Fibroblast of lung (primary cell): Measurements from ENCODE around the gene TRIM38. TPM values are rescaled to one million over a fixed set of nuclear protein-coding genes. Genes with fewer than 3 reads are reported as not detected.
A peak's percentile ranks its signal among the peaks of the same experiment; 100 is the strongest.

ENCODE experiments used
- DNase-seq, 2 donors: peaks; one replicate each; pipeline versions ENCODE4 v3.0.0 to v3.0.0-alpha.2; 2010; ENCODE audit warnings: low read depth in 2 of 2
- H2AFZ ChIP-seq: 2 replicates; pipeline ENCODE4 v1.5.1; 2012; ENCODE audit warnings: low read length, control low read depth, inconsistent platforms
- H3K27ac ChIP-seq: 2 replicates; pipeline ENCODE4 v1.5.1; 2011; ENCODE audit warnings: low read length, control low read depth; ENCODE audit not compliant: insufficient read depth
- H3K27me3 ChIP-seq: 2 replicates; pipeline ENCODE4 v1.5.1; 2011; ENCODE audit warnings: mild to moderate bottlenecking, low read length; ENCODE audit not compliant: control insufficient read depth, insufficient read depth
- H3K36me3 ChIP-seq: 2 replicates; pipeline ENCODE4 v1.5.1; 2011; ENCODE audit warnings: low read length; ENCODE audit not compliant: control insufficient read depth, insufficient read depth
- H3K4me1 ChIP-seq: 2 replicates; pipeline ENCODE4 v1.5.1; 2011; ENCODE audit warnings: low read length; ENCODE audit not compliant: control insufficient read depth, insufficient read depth; ENCODE audit errors: extremely low read depth
- H3K4me2 ChIP-seq: 2 replicates; pipeline ENCODE4 v1.5.1; 2011; ENCODE audit warnings: low read length, control low read depth; ENCODE audit not compliant: insufficient read depth; ENCODE audit errors: extremely low read depth
- H3K4me3 ChIP-seq, 4 experiments: fragments of 200-600 bp in 1 of 4; sonication (generic) in 1 of 4; replicated peaks in 1 of 4; 2 replicates each; pipeline ENCODE4 v1.5.1; 2011 to 2016; ENCODE audit warnings: low read length in 4 of 4, low read depth in 3 of 4, mild to moderate bottlenecking in 3 of 4, control low read depth in 2 of 4, inconsistent platforms in 1 of 4, mixed read lengths in 1 of 4; ENCODE audit not compliant: insufficient read depth in 1 of 4; ENCODE audit errors: control extremely low read depth in 1 of 4
- H3K79me2 ChIP-seq: 2 replicates; pipeline ENCODE4 v1.5.1; 2012; ENCODE audit warnings: mild to moderate bottlenecking, low read length, inconsistent platforms; ENCODE audit not compliant: control insufficient read depth, insufficient read depth
- H3K9ac ChIP-seq: 2 replicates; pipeline ENCODE4 v1.5.1; 2011; ENCODE audit warnings: mild to moderate bottlenecking, low read length, control low read depth; ENCODE audit not compliant: insufficient read depth
- H3K9me3 ChIP-seq: 2 replicates; pipeline ENCODE4 v1.5.1; 2012; ENCODE audit warnings: low read depth, low read length; ENCODE audit not compliant: control insufficient read depth, insufficient read depth
- H4K20me1 ChIP-seq: 2 replicates; pipeline ENCODE4 v1.5.1; 2011; ENCODE audit warnings: low read length; ENCODE audit not compliant: control insufficient read depth, insufficient read depth; ENCODE audit errors: extremely low read depth
- EZH2 ChIP-seq: IDR thresholded peaks from 2 replicates; pipeline ENCODE4 v1.5.1; 2012; ENCODE audit warnings: low read length, control low read depth, mild to moderate bottlenecking; ENCODE audit errors: missing control alignments
- polyA plus RNA-seq, 2 donors: library from polyadenylated mRNA; depleted of rRNA in 1 of 2; stranded (reverse) in 1 of 2; unstranded in 1 of 2; fragments of >200 nt; gene quantifications; 2 replicates each; pipeline ENCODE4 v1.2.1, GENCODE V29; 2011 to 2012; ENCODE audit warnings: missing spikeins in 1 of 2
- total RNA-seq: library from RNA; depleted of rRNA; stranded (reverse); fragments of >200 nt; gene quantifications from 2 replicates; pipeline ENCODE4 v1.2.1, GENCODE V29; 2014
- TF ChIP-seq, protein P1 (sequence below), 2 donors: IDR thresholded peaks in 1 of 2; conservative IDR thresholded peaks in 1 of 2; 1 replicate in 1 of 2; 2 replicates in 1 of 2; pipeline ENCODE4 v1.5.1; 2011 to 2012; ENCODE audit warnings: low read length in 2 of 2, control low read depth in 1 of 2, inconsistent platforms in 1 of 2, low read depth in 1 of 2, mild to moderate bottlenecking in 1 of 2

TRIM38 gene
- total and polyA plus RNA-seq, 2 donors (not counting 1 experiment from before 2014, with no cell fraction given): 7.6 to 14.5 TPM

DNA sequence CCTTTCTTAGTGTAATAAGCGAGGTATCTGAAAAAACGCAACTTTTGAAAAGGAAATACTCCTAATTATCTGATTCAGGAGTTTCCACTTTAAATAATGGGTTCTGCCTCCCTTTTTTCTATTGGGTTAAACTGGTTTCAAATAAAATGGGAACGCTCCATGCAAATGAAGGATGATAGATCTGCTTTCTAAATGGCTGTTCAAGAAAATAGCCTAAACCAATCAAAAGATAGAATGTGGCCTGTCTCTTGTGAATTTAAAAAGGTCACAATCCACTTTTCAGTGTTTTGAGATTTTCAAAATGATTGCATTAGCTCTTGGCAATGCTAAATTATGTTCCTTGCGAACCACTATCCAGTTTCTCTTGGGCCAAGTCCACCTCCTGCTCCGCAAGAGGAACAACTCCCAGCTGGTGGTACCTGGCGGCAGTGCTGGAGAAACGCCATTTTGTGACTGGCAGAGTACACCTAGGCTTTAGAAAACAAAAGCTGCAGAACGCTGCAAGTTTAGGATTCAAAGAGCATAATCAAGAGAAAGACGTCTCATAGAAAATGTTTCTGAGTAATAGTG, 56.7 kb downstream of the TRIM38 start:
- H3K4me1 ChIP-seq: no peaks in the 10 kb centered on the region
- no peaks in the 10 kb centered on the region for H3K79me2 ChIP-seq
- H3K27me3 ChIP-seq: no peaks in the 10 kb centered on the region
- H3K9ac ChIP-seq: no peak overlapping the region
- H3K4me2 ChIP-seq: peak overlapping the region; percentile 0
- DNase-seq: no peak
- H2AFZ ChIP-seq: no peak overlapping the region
- H4K20me1 ChIP-seq: no peaks in the 10 kb centered on the region
- no peaks in the 10 kb centered on the region for H3K9me3 ChIP-seq
- peak overlapping the region in 1 of 4 experiments; percentile 81 for H3K4me3 ChIP-seq
- TF ChIP-seq, protein P1, sequence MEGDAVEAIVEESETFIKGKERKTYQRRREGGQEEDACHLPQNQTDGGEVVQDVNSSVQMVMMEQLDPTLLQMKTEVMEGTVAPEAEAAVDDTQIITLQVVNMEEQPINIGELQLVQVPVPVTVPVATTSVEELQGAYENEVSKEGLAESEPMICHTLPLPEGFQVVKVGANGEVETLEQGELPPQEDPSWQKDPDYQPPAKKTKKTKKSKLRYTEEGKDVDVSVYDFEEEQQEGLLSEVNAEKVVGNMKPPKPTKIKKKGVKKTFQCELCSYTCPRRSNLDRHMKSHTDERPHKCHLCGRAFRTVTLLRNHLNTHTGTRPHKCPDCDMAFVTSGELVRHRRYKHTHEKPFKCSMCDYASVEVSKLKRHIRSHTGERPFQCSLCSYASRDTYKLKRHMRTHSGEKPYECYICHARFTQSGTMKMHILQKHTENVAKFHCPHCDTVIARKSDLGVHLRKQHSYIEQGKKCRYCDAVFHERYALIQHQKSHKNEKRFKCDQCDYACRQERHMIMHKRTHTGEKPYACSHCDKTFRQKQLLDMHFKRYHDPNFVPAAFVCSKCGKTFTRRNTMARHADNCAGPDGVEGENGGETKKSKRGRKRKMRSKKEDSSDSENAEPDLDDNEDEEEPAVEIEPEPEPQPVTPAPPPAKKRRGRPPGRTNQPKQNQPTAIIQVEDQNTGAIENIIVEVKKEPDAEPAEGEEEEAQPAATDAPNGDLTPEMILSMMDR (conservative IDR thresholded peaks at IDR 0.05 in 1 of 2, IDR thresholded peaks at IDR 0.05 in 1 of 2; ENCODE audit: low read depth in 1 of 2, low read length in 2 of 2): no peak
- TF ChIP-seq EZH2: no peak
- H3K27ac ChIP-seq: no peak overlapping the region
- no peaks in the 10 kb centered on the region for H3K36me3 ChIP-seq

- Histone ChIP-seq H3K4me3 (peak overlapping the region in 2 of 4 experiments; percentile 74 to 81), H3K9me3 (no peaks in the 10 kb centered on the region), H3K27ac (peak overlapping the region; percentile 97), H3K9ac (no peak overlapping the region), H3K79me2 (no peaks in the 10 kb centered on the region), H4K20me1 (no peaks in the 10 kb centered on the region), H3K4me2 (peak overlapping the region; percentile 36), H3K27me3 (no peaks in the 10 kb centered on the region), H3K36me3 (no peaks in the 10 kb centered on the region), H2AFZ (no peak overlapping the region), H3K4me1 (peaks cover 2% of the 10 kb centered on the region)
- TF ChIP-seq EZH2: no peak
- TF ChIP-seq, protein P1 (conservative IDR thresholded peaks at IDR 0.05 in 1 of 2, IDR thresholded peaks at IDR 0.05 in 1 of 2; ENCODE audit: low read depth in 1 of 2, low read length in 2 of 2): no peak
- DNase-seq: no peak
Measured at GRCh38 chr6:26019967-26020328, 57.3 kb downstream of the TRIM38 start.

GRCh38 chr6:26020329-26021000, 57.9 kb downstream of the TRIM38 start:
- Histone ChIP-seq H3K79me2 (no peaks in the 10 kb centered on the region), H3K4me2 (peak overlapping the region; percentile 94), H3K36me3 (no peaks in the 10 kb centered on the region), H4K20me1 (no peaks in the 10 kb centered on the region), H3K9me3 (no peaks in the 10 kb centered on the region), H3K4me3 (peak overlapping the region; percentile 59 to 81 (median 69)), H3K27me3 (no peaks in the 10 kb centered on the region), H3K4me1 (peaks cover 5% of the 10 kb centered on the region), H3K27ac (peak overlapping the region; percentile 97), H2AFZ (no peak overlapping the region), H3K9ac (peak overlapping the region; percentile 83)
- peak; percentile 89 to 97 for DNase-seq
- TF ChIP-seq, protein P1 (conservative IDR thresholded peaks at IDR 0.05 in 1 of 2, IDR thresholded peaks at IDR 0.05 in 1 of 2; ENCODE audit: low read depth in 1 of 2, low read length in 2 of 2): no peak
- no peak for TF ChIP-seq EZH2
